ENCODE results near the gene VASH1. TPM values are rescaled to one million over a fixed set of nuclear protein-coding genes. Genes with fewer than 3 reads are reported as not detected.

The VASH1 gene
- total RNA-seq, 1 donor from 2014 or later = 2.9 TPM

- TF ChIP-seq CTCF (conservative IDR thresholded peaks at IDR 0.05; ENCODE audit: low read depth, low read length) = no peak
- no peak for DNase-seq (ENCODE audit: low read depth)
- no peak overlapping the region for H3K4me3 ChIP-seq (ENCODE audit: low read depth, low read length)
Observed at GRCh38 chr14:76771437-76771980, 10.2 kb downstream of the VASH1 start.

GRCh38 chr14:76772300-76773187, 11.3 kb downstream of the VASH1 start:
- DNase-seq (ENCODE audit: low read depth) = no peak
- no peak overlapping the region for H3K4me3 ChIP-seq (ENCODE audit: low read depth, low read length)
- no peak for TF ChIP-seq CTCF (conservative IDR thresholded peaks at IDR 0.05; ENCODE audit: low read depth, low read length)

GRCh38 chr14:76773188-76773885, 12.1 kb downstream of the VASH1 start:
- TF ChIP-seq CTCF (conservative IDR thresholded peaks at IDR 0.05; ENCODE audit: low read depth, low read length) = peak; percentile 13
- DNase-seq (ENCODE audit: low read depth) = no peak
- no peak overlapping the region for H3K4me3 ChIP-seq (ENCODE audit: low read depth, low read length)

GRCh38 chr14:76773956-76774820, 12.9 kb downstream of the VASH1 start:
- DNase-seq (ENCODE audit: low read depth) = no peak
- no peak for TF ChIP-seq CTCF (conservative IDR thresholded peaks at IDR 0.05; ENCODE audit: low read depth, low read length)
- no peak overlapping the region for H3K4me3 ChIP-seq (ENCODE audit: low read depth, low read length)

GRCh38 chr14:76774821-76775694, 13.8 kb downstream of the VASH1 start:
- H3K4me3 ChIP-seq (ENCODE audit: low read depth, low read length) = no peak overlapping the region
- no peak for TF ChIP-seq CTCF (conservative IDR thresholded peaks at IDR 0.05; ENCODE audit: low read depth, low read length)
- DNase-seq (ENCODE audit: low read depth) = no peak
